C1 segment of cervical spinal cord (tissue), 14 donors: Measurements from ENCODE around the gene CNTNAP2.
A peak's percentile ranks its signal among the peaks of the same experiment; 100 is the strongest.
"Not testable (repeated sequence)": the region's sequence is repeated elsewhere in the genome, so short reads cannot be mapped to it uniquely, and the experiment has no call there.

Experiments
- DNase-seq, 14 donors: peaks; one replicate each; lab custom pipeline; 2025; lab: John Stamatoyannopoulos, UW

The CNTNAP2 gene

DNA sequence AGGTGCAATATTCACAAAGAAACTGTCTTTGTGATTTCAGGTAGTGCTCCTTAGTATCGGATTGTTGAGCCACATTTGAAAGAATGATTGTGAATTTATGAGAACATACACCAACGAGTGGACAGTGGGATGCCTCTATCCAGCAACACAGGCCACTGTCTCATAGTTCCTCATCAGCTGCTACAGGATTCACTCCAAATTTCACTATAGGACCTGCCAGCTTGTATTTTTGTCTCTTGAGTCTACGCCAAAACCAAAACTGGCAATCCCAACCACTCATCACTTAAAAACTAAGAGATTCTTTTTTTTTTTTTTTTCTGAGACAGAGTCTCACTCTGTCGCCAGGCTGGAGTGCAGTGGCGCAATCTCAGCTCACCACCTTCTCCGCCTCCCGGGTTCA is 964.5 kb downstream of the CNTNAP2 start:
- DNase-seq, result peak in 1 of 14 donors; percentile 1

DNA sequence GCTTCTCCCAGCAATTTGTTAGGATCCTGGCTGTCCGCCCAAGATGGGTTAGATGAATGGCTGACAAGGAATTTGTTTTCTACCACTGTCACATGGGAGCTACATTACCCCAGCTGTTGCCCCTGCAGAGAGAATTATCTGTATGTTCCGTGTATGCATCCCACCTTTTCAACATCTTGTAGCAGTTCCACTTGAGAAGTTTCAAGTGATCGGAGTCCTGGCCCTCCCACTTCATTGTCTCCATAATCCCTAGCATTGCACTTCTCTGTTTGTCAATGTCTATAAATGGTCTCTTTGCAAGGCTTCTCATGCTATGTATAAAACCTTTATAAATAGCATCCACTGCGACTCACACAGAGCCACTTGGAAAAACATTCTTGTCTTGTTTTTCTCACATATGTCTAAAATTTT is 972.5 kb downstream of the CNTNAP2 start:
- no peak for DNase-seq

DNA sequence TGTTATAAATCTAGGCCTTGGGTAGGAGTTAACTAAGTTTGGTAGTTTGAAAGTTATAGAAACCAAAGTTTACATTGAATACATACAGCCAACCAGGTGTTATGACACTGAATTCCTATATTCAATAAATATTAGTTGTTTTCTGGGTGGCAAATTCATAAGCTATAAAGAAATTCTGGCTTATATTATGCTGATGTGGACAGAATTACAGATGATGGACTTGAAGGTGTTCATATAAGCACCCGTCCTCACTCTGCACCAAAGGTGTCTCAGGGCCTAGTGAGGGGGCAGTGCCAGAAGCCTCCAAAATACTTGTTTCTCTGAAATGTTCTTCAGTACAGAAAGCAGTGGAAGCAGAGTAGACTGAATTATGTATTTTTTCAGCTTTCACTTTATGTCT is 973.0 kb downstream of the CNTNAP2 start:
- no peak for DNase-seq

DNA sequence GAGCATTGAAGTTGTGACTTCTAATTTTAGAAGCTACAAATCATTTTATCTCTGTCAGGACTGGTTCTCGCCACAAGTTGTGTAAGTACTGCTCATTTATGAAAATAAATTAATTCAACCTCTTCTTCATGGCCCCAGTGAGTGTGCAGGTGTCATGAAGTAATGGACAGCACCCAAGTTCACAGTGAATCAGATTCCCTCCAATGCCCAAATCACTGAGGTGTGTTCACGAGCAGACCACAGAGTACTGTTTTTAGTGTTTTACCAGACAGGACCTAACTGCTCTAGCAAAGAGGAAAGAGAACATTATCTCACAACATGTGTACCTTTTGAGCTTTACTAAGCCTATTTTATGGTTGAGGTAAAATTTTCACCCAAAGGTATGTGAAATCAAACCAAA is 980.0 kb downstream of the CNTNAP2 start:
- DNase-seq, result no peak

DNA sequence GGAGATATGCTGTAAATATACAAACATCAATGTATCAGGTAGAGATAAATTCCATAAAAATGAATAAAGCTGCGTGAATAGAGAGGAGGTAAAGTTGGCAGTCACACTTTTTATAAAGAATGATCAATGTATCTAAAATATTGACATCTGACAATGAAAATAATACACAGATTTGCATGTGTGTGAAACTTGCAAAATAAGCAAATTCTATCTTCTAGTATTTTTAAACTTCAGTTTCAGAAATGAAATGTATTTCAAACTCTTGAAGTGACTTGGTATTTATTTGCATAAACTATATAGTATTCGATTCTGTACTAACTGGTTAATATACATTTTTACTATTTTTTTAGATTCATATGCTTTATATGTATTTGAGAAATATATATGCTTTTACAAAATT is 986.6 kb downstream of the CNTNAP2 start:
- DNase-seq, result no peak

DNA sequence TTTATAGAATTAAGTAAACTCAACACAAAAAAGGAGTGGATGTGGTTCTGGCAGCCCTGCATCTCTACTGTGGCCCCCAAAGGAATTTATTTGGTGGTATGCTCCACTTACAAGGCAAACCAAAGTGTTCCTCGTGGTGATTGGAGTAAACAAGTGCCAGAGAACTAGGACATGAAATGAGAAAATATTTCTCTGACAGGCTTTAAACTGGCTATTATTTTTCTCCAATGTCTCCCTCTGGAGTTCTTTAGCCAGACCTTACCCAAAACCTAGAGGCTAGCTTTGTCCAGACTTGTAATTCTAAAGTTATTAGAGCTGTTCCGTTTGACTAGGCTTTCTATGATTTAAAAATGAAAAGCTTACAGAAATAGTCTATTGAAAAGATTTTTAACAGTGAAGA is 990.1 kb downstream of the CNTNAP2 start:
- DNase-seq, result no peak

DNA sequence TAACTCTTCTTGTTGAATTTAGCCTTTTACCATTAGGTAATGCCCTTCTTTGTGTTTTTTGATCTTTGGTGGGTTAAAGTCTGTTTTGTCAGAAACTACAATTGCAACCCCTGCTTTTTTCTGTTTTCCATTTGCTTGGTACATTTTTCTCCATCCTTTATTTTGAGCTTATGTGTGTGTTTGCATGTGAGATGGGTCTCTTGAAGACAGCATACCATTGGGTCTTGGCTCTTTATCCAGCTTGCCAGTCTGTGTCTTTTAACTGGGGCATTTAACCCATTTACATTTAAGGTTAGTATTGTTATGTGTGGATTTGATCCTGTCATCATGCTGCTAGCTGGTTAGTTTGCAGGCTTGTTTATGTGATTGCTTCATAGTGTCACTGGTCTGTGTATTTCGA is 997.9 kb downstream of the CNTNAP2 start:
- not testable (repeated sequence) for DNase-seq

DNA sequence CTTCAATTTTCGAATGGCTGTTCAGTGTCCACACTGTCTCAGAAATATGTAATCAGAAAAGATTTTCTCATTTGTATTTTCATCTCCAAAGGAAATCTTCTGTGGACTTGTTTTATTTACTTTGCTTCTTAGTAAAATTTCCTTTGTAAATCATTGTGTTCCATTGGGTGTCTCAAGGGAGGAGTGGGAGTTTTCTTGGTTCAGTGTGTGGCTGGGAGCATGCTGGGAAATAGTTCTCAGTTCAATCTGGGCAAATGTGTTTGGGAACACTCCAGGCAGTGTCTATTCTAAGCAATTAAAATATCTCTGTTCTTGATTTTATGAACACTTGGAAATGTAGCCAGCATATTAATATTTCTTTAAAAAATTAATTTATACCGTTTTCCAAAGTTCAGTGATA is 1019.8 kb downstream of the CNTNAP2 start:
- DNase-seq, result no peak

DNA sequence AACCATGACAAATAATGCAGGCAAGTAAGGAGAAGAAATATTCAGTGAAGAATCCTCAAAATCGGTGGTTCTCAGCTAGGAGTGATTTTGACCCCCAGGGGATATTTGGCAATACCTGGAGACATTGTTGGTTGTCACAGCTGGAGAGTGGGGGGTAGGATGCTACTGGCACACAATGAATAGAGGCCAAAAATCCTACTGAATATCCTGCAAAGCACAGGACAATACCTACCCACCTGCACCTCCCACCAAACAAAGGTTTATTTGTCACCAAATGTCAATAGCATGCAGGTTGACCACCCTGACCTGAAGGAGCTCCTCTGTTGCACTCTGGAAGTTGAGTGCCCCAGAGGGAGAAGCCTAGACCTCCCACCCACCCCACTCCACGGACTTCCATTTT is 1028.6 kb downstream of the CNTNAP2 start:
- DNase-seq, result no peak

DNA sequence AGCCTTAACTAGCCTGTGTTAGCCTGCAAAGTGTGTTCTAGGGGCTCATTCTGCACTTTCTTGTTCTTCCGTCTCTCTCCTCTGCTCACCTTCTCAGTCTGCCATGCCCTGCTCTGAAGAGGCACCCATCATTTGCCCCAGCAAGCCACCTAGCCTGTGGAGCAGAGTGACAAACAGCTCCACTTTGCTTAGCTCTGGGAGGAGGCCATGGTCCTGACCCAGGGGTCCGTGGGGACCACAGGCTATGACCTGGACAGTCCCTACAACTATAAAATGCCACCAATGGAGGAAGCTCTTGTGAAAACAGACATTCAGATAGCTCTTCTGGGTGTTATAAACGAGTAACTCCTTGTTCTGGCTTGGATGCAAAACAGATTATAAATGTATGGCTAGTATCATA is 1029.6 kb downstream of the CNTNAP2 start:
- DNase-seq, result no peak

DNA sequence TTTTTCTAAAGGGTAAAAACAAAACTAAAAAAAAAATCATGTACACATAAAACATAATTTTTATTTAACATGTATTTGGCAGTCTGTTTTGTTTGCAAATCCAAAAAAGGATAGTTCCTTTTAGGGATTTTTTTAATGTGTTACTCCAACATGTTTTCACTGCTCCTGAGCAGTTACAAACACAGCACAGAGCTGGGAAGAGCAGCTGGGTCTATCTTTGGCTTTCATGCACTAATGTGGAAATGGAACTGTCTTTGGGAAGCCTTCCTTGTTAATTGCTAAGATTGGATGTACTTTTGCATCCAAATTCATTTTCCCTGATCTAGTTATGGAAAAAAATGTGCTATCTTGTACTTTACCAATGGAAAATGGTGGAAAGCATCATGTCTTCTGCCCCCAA is 1035.1 kb downstream of the CNTNAP2 start:
- DNase-seq, result no peak

DNA sequence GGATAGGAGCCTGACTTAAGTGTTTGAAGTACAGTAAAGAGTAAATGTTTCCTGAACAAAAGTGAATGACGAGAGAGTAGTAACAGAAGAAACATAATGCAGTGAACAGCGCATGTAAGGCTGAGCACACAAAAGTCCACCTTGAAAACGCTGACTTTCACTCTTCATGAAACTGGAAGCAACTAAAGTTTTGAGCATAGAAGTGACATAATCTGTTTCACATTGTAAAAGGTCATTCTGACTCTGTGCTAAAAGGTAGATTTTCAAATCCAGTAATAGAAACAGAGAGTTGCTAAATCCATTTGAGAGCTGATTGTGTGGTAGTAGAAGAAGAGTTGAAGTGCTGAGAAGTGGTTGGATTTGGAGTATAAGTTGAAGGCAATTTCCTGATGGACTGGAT is 1037.0 kb downstream of the CNTNAP2 start:
- no peak for DNase-seq

DNA sequence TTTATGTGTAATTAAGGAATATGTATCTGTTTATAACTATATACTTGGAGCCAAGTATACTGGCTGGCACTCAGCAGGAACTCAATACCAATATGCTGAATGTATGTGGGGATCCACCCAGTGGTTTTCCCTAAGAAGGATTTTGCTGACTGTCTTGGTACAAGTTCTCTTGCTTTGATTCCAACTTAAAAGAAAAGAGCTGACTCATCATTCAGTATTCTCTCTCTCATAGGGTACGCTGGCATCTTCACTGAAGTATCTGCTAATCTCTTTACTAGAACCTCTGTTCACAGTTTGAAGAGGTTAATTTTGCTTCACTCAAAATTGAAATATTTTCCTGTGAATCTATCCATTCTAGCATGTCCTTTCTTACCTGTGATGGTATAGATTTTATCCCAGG is 1044.8 kb downstream of the CNTNAP2 start:
- no peak for DNase-seq

DNA sequence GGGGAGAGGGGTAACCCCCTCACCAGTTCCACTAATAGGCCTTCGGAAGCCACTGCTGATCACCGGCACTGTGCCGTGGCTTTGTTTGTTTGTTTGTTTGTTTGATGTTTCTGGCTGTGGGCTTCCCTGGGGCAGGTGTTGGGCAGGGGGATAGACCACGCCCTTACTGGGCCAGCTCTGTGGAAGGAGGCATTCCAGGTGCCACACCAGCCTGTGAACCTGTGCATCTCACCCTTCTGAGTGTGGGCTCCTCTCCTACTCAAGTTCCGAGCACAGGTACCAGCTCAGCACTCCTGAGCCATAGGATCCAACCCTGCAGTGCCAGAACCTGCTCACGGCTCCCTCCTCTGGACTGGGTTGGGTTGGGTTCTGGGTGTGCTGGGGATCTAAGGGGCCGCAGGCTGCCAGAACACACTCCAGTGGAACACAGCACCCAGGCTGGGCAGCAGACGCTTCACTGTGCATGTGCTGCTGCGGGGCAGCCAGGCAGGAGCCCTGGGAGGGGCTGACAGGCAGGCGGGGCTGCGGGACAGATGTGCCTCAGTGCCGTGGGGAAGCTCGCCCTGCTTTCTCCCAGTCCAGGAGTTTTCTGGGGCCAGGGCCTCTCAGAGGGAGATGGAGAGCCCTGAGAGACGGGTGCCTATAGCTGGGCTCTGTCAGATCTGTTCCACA is 1053.9 kb downstream of the CNTNAP2 start:
- no peak for DNase-seq

DNA sequence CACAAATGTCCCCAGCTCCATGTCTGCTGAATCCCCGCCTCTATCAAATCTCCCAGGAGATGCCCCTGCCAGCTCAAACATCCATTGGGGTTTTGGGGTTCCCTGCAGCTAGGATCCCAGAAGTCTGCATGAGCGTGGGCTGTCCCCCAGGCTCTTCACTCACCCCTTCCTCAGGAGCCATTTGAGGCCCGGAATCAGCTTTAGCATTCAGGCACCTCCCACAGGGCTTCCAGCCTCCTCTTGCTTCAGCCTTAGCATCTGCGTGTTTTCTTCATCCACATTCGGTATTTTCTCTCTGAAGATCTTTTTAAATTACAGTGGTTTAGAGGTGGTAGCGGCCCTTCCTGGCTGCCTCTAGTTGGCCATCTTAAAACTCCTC is 1054.4 kb downstream of the CNTNAP2 start:
- no peak for DNase-seq

DNA sequence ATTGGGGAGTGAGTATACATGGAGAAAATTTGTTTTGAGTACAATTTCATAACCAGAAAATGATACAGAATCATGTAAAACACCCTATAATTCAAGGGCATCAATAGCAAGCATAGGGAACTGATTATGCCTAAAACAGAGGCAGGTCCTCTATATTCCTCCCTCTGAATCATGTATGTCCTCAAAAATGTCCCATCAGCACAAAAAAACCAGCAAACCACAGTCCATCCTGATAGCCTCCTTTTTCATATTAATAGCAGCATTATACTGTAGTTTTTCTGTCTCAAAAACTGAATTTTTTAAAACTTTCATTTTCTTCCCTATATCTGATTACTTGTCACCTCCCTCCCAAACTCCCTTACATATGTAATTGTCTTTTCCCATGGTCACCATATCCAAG is 1057.3 kb downstream of the CNTNAP2 start:
- no peak for DNase-seq

DNA sequence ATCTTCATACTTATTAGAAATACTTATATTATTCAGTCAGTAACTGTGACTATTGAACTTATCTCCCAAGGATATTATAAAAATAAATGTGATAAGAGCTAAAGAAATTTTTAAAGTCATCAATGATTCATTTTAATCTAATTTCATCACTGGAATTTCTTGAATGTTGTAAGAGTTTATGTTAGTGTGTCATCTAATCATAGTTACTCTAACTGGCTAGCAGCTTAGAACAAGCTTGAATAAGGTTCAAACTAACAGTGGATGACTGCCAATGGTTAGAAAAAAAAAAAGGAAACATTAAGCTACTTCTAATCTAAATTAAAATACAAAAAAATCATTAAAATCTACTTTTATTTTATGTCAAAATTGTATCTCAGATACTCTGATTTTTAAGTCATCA is 1066.3 kb downstream of the CNTNAP2 start:
- no peak for DNase-seq

DNA sequence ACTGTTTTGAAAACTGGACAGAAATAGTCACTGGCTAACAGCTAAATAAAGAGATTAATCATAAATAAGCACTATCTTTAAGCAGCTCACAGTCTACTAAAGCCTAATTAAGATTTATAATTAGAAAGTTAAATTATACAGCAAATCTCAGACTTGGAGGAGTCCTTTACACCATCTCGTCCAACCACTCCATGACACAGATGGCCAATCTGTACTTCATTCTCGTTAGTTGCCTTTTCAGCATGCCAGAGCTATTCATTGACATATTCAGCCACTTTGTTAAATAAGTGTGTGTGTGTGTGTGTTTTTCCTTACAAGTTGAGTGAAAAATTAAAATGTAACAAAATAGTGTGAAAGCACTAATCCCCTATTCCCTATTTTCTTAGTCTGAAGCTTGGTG is 1066.7 kb downstream of the CNTNAP2 start:
- no peak for DNase-seq

DNA sequence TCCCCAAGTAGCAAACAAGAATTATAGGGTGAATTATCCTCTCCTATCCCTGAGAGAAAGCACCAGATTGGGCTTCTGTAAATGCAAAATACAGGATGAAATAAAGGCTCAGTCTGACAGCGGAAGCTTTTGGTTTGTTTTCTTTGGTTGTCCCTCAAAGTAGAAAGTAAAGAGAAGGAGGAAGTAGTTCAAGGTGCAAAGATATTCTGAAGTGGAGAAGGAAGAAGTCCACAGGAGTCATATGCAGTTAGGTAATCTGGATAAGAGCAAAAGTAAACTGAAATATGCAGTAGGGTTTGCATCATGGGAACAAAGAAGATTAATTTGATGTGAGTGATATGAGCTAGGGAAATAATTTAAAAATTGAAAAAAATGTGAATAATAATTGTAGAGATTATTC is 1071.9 kb downstream of the CNTNAP2 start:
- DNase-seq, result no peak

DNA sequence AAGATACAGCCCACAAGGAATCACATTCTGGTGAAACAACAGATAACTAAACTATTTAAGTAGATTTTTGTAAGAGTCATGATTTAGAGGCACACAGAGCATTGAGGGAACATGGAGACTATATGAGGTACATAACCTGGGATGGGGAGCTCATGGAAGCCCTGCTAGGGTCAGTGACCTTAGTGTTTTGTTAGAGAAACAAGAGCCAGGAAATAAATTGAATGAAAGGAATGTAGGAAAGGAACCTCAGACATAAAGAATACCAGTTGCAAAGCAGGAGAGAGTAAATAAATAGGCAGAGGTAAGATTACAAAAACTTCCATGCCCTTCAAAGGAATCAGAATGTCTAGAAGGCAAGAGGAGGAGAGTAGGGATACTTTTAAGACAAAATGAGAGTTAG is 1076.9 kb downstream of the CNTNAP2 start:
- no peak for DNase-seq

DNA sequence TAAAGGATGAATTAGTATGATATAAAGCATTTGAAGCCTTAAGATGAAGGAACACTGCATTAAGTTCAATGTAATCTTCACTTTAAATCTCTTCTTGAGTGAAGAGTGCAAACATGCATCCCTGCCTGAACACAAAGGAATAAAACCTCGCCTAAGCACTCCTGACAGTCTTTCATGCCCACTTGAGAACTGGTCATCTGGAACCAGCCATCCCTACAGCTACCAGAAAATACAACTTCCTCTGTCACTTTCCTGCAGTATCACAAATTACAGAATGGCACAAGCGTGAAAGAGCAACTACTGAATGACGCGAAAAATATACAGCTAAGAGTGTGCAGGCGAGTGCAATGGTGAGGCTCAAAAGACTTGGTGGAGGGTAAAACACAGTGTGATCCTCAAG is 1079.9 kb downstream of the CNTNAP2 start:
- DNase-seq, result no peak

DNA sequence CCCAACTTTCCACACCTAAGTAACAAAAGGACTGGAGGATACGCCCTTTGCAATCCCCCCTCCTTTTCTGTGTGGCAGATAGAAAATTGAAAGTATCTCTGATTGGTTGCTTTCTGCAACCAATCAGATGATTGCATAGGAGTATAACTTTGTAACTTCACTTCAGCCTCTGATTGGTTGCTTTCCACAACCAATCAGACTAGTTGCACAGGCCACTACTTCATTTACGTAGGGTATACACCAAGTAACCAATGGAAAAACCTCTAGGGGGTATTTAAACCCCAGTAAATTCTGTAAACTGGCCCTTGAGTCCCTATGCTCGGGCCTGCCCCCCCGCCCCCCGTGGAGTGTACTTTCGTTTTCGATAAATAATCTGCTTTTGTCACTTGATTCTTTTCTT is 1080.4 kb downstream of the CNTNAP2 start:
- no peak for DNase-seq

DNA sequence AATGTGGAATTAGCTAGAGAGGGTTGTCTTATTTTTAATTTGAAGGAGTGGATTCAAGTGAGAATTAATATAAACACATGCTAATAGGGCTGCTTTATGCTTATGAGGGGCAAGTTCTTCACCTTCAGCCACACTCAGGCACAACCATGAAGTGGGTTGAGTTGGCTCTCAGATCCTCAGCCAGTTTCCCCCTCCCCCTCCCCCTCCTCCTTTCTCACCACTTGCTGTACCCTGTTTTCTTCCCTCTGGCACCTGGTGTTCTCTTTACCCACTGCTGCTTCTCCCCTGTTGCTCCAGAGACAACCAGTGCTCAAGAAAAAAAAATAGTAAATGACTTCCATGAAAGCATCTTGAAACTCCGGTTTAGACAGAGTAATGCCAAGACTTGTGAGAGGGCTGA is 1083.3 kb downstream of the CNTNAP2 start:
- DNase-seq, result no peak

DNA sequence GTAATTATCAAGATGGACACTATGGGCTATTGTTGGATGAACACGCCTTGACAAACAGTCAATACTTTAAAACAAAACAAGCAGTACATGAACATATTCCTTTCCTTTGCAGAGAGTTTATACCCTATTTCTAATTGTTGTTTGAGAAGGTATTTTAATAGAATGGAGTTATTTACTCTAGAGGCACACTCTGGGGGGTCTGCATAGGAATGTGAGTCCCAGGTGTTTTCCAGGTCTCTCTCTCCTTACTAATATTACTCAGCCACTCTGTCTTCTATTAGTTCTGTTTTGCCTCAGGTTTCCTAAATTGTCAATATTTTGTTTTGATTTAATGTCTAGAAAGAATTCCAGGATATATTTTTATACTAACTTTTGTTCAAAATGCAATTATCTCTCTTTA is 1091.4 kb downstream of the CNTNAP2 start:
- DNase-seq, result no peak
